GM19099 (cell line): ENCODE measurements around the gene LRRC2.

ENCODE experiments used
- POLR2A ChIP-seq: IDR thresholded peaks from 3 replicates; pipeline ENCODE4 v1.6.1; 2011; ENCODE audit warnings: low read depth; ENCODE audit not compliant: insufficient read length; ENCODE audit errors: extremely low read depth

LRRC2 gene

DNA sequence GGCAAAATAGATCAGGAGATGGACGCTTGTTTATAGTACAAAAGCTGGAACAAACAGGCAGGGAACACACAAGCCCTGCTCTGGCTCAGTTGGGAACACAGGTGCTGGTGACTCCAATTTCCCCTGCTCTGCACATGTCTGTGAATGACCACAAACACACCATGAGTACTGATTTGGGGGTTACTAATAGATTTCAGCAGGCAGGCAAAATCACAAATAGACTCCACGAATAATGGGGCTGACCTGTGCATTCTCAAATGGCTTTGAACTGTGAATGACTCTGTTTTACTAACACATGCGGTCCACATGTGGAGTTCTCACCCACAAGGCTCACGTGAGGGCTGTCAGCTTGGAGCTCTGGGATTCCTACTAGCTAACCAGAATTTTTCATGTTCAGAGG is 64.4 kb downstream of the LRRC2 start:
- no peak for TF ChIP-seq POLR2A

DNA sequence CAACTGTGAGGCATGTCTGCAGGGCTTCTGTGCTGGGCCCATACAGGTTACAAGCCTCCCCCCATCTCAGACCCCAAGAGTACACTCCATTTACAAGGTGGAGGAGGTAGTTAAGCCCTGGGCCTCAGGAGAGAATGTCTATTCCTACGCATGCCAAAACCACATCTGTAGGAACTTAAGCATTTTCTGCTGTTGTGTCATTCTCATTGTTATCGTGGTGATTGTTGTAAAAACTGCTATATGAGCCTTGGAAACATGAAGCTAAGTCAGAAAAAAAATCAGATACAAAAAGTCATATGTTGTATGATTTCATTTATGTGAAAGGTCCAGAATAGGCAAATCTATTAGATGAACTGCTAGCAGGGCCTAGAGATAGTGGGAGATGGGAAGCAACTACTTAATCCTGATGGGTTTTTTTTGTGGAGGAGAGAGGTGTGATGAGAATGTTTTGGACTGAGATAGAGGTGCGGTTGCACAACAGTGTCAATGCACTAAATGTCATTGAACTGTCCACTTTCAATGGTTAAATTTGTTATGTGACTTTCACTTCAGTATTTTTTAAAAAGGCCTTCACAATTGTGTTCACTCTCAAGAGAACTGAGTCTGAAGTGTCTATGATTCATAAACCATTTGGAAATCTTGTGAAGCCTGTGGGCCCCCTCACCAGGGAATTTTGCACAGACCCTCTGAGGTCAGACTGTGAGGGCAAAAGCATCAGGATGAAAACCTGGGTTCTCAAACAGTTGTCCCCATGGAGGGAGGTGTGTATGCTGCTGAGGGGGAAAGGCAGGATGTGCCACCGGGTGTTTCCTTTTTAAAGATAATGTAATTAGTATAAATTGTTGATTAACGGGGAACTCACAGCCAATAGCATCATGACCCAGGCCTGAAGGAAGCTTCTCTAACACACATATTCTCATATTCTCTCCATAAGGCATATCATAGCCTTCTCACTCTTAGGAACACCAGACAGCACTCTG is 65.2 kb downstream of the LRRC2 start:
- no peak for TF ChIP-seq POLR2A

DNA sequence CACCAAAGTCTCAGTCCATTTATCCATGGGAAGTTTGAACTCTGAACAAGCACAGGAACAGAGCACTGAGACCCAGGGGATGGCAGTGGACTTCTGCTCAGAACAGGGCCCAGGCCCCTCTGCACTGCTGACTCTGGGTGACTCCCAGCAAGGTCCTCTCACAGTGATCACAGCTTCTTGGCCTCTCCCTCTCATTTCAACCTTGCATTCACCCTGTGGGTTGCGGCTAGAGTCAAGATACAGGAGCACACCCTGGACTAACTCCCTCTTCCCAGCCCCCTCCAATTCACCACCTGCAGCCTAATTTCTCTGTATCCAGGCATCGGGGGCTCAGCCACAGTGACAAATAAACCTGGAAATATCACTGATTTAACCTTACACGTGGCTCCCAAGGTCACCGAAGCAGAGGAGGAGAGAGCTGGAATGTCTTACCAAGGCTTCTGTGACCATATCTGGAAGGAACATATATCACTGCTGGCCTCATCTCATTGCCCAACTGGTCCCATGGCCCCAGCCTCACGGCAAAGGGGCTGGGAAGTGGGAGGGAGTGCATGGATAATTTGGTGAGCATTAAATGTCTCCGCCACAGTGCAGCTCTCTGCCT is 67.1 kb downstream of the LRRC2 start:
- no peak for TF ChIP-seq POLR2A

DNA sequence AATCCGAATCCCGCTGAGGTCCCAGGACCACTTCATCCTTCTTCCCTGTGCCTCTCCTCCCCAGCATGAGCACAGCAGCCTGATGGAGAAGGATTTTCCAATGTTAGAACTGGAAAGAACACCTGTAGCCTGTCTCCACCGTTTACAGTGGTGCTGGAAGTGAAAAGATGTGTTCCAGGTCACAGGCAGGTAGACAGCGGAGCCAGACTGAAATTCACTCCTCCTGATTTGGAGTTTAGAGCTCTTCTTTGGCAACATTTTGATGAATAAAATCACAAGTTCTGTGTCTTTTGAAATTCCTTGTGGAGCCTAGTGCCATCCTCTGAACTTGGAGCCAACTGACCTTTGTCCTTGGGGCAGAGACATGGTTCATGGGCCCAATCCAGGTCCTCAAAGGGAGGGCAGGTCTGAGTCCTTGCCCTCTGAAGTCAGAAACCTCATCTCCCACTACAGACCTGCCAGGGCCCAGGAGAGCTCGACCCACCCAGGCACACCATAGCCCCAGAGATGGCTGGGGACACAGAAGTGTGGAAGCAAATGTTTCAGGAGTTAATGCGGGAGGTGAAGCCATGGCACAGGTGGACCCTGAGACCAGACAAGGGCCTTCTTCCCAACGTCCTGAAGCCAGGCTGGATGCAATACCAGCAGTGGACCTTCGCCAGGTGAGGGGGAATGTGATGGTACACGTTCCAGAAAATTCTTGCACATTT is 68.4 kb downstream of the LRRC2 start, which contains the start of gene RTP3:
TSS of gene RTP3 (plus strand) at position 421 of the 710 bp plus-strand sequence. CDS start at position 508, 87 bp downstream.
- no peak for TF ChIP-seq POLR2A

DNA sequence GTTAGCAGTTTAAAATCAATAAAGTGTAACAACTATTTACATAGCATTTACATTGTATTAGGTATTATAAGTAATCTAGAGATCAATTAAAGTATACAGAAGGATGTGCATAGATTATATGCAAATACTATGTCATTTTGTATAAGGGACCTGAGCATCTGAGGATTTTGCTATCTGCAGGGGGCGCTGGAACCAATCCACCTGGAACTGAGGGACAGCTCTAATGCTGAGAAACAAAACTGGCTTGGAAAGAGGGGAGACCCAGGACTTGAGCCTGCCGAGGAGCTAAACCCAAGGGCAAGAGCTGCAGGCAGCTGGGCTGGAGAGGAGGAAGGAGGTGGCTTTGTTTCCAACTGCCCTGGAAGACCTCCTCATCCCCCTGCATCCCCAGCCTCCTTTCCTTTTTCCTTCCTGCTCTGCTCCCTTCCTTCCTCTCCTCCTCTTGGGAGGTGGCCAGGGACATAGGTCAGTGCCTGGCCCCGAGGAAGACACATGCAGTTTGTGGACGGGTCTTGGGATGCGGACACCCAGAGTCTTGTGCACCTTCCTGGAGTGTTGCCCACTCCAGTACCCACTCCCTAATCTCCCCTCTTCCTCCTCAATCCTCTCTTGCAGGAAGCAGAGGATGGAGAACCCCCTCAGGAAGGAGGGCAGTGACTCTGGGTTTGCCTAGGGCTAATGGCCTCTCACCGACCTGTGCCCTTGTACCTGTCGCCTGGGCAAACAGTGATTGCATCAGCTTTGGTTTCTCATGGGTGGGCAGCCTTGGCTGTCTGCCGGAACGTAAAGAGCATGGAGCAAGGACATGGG is 69.2 kb downstream of the LRRC2 start:
- TF ChIP-seq POLR2A, result no peak

DNA sequence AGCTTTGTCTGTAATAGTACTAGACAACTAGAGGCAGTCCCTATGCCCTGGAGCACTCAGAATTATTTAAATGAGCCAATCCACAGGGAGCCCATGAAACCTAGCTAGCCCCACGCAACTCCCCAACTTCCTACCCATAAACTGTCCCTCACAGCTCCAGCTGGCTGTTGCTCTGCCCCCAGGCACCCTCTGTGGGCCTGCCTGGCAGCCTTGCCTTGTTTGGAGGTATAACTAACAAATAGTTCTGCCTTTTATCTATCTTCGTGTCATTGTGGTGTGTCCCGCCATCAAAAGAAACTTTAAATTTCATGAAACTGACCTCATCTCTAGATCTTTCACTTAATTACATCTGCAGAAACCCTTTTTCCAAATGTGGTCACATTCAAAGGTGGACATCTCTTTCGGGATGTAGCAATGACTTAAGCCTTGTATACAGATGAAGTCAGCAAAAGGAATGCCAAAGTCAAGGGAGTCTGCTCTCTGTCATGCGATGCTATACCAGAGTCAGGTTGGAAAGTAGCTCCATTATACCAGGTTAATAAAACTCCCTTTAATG is 70.1 kb downstream of the LRRC2 start:
- TF ChIP-seq POLR2A, result no peak

DNA sequence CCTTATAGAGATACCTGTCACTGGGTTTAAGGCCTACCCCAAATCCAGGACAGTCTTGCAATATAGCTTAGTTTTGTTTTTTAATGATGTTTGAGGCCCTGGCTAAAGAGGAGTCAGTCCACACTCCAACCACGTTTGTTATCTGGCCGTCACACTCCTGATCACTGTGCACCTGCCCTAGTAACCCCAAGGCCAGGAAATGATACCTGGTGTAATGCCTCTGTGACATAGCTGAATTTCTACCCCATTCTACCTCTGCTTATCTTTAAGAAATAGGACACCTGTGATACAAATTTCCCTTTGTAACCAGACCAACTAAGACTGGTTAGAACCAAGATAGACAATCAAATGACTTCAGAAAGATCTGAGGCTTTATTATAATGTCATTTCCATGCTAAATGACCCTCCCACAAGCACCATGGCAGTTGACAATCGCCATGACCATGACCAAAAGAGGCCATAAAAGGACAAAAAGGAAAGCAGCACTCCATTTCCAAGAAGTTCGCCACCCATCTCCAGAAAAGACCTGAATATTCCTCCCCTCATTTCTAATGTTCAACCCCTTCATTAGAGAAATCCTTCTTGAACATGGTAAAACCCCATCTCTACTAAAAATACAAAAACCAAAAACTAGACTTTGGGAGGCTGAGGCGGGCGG is 73.1 kb downstream of the LRRC2 start:
- TF ChIP-seq POLR2A, result no peak

DNA sequence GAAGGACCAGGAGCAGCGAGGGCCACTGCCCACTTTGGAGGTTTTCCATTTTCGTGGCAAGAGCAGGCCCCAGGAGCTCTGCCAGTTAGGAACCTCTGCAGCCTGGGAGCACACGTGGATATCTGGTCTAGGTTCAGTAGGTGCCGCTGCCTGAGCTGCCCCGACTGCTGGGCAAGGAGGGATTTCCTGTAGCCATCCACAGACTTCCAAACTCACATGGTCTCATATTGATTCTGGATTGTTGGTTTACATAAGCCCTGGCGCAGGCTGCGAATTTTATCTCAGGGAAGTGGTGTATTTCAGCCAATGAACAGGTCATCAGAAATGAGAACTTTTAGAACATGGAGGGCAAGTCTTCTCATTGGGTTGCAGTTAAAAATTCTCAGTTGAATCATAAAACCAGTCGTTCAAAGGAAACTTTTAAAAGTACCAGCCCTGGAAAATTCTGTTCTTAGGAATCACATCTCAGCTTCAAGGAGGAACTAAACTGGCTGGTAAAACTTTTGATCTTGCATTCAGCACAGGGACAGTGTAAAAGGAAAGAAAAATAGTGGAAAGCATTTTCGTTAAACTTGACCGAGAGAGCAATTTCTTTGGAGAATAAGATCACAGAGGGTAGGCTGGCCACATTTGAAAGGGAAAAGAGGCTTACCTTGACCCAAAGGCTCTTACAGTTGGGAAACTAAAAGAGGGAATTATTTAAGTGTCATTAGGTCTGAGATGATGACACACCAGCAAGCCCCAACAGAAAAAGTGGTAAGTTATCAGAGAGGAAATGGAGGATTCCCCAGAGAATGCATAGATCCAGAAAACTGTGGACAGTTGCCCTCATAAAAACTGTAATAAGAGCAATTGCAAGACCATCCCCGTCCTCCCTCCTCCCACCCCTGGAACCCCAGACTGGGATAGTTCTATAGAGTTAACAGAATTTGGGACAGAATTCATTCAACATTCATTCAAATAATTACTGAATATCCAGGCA is 74.7 kb downstream of the LRRC2 start:
- TF ChIP-seq POLR2A, result no peak

DNA sequence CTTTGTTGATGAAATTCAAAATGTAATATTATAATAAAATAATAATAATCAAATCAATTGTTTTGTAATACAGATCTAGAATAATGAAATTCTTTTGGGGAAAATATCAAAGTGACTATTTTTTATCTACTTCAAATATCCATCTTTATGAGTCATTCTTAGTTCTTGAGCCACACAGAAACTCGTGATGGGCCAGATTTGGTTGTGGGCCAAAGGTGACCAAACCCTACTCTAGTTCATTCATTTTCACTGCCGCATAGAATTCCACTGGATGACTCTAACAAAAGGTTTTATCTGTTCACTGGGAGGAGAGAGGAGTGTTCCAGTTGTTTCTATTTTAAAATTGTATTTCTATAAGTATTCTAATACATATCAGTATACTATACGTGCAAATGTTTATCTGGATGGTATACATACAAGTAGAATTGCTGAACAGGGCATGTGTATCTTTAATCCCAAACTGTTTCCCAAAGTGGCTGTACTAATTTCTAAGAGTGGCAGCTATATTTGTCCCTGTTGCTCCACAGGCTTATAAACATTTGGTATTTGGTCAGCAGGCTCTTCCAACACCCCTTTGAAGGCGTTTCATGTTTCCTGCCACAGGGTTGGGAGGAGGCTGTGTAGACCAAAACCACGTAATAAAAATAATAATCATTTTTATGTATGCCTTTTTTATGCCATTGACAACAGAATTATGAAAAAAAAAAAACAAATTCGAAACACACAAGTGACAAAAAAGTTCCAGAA is 75.6 kb downstream of the LRRC2 start:
- TF ChIP-seq POLR2A, result no peak

DNA sequence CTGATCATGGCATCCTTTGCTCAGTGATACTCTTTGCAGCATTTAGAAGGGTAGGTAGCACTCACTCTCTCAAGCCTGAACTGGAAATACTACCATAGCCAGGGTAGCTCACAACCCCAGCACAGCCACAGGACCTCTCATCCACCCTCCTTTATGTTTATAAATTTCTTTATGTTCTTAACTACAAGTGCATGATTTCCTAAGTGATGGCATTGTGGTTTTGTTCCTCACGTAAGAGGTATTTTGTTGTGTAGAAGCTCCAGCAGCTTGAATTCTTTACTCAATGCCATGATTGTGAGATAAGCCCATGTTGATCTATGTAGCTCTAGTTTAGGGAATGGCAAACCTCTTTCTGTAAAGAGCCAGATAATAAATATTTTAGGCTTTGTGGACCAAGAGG is 76.2 kb downstream of the LRRC2 start:
- TF ChIP-seq POLR2A, result no peak

DNA sequence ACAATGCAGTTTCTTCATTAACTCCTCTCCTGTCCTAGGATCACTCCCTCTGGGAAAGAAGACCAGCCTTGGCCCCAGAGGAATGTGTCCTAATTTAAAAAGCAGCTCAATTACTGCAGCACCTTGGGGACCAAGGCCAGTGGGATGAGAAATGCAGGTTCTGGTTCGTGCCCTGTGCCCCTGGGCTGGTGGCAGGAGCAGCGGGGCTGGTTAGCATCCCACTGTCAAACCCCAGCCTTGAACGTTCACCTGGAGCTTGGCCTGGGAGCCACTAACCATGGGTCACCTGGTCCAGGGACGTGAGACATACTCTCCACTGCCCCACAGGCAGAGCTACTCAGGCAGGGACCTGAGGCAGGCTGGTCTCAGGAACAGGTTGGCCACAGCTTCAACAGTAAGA is 76.7 kb downstream of the LRRC2 start:
- TF ChIP-seq POLR2A, result no peak

DNA sequence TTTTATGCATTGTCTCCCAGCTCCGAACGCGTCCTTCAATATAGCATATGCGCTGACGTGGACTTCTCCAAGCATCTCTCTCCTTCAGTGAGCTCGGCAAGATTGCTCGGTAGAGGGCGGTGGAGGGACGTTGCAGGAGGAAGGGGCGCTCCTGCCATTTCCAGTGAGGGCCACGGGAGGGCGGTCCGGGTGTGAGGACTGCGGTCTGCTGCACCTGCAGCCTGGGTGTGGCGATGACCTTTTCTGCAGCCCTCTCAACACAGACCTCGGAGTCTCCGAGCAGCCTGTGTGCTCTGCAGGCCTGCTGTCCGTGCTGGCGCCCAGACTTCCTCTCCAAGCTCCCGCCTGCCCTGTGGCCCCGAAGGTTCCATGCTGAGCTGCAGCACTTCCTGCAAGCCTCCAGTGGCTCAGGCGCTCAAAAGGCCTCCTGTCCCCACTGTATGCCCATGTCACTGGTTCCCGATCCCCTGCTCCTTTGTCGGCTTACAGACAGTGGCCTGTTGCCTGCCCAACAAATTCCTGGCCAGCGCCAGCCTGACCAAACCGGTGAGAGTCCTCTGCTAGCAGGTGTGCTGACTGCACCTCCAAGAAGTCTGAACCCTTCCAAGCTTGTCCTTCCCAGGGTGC is 77.3 kb downstream of the LRRC2 start:
- peak; percentile 33 for TF ChIP-seq POLR2A
